Endothelial cell of umbilical vein (primary cell): Measurements from ENCODE around the gene UTRN. TPM values are rescaled to one million over a fixed set of nuclear protein-coding genes. Genes with fewer than 3 reads are reported as not detected.

Source experiments
- BruUV-seq: library from RNA; stranded (reverse); fragments of 400-500 nt; replicated peaks from 2 replicates; lab custom pipeline; 2021; lab: Mats Ljungman, UMichigan
- CTCF ChIA-PET: fragments of 300-600, 350-600 bp; sonication (Branson Sonifier 250); formaldehyde crosslinking; loops from one replicate; lab custom pipeline; 2021; ENCODE audit warnings: antibody characterized with exemption, inconsistent platforms; lab: Charles Lee
- POLR2A ChIA-PET: fragments of 300-600, 350-600 bp; sonication (Branson Sonifier 250); formaldehyde crosslinking; loops from one replicate; lab custom pipeline; 2021; ENCODE audit warnings: antibody characterized with exemption, inconsistent platforms; lab: Charles Lee
- DNase-seq: peaks from one replicate; pipeline ENCODE4 v3.0.0-alpha.2; 2011; ENCODE audit warnings: low read depth, low spot score
- FAIRE-seq: peaks from 2 replicates; lab custom pipeline; 2011; peaks lifted over from hg19 to GRCh38; lab: Jason Lieb, UNC
- H2AFZ ChIP-seq: 2 replicates; pipeline ENCODE4 v1.6.0; 2012; ENCODE audit warnings: low read depth, low read length, control low read depth, inconsistent platforms
- H3K27ac ChIP-seq: 2 replicates; pipeline ENCODE4 v1.5.1; 2011; ENCODE audit warnings: low read depth, mild to moderate bottlenecking, control low read depth, low read length, moderate library complexity; ENCODE audit not compliant: insufficient read depth
- H3K27me3 ChIP-seq, 2 experiments: 2 replicates each; pipeline versions ENCODE4 v1.6.0 to v1.6.1; 2011; ENCODE audit warnings: low read length in 2 of 2, mixed read lengths in 1 of 2; ENCODE audit not compliant: control insufficient read depth in 2 of 2, insufficient read depth in 2 of 2
- H3K36me3 ChIP-seq, 2 experiments: 2 replicates in 1 of 2; 3 replicates in 1 of 2; pipeline ENCODE4 v1.5.1; 2011; ENCODE audit warnings: low read length in 2 of 2, mild to moderate bottlenecking in 1 of 2, moderate library complexity in 1 of 2; ENCODE audit not compliant: control insufficient read depth in 2 of 2, insufficient read depth in 2 of 2; ENCODE audit errors: extremely low read depth in 1 of 2
- H3K4me1 ChIP-seq: 3 replicates; pipeline ENCODE4 v1.5.1; 2011; ENCODE audit warnings: mild to moderate bottlenecking, low read length; ENCODE audit not compliant: control insufficient read depth, insufficient read depth; ENCODE audit errors: extremely low read depth
- H3K4me2 ChIP-seq: 2 replicates; pipeline ENCODE4 v1.6.1; 2011; ENCODE audit warnings: low read length, control low read depth, mixed read lengths; ENCODE audit not compliant: insufficient read depth
- H3K4me3 ChIP-seq, 3 experiments: fragments of 200-600 bp in 1 of 3; sonication (generic), shearing (Covaris generic) in 1 of 3; replicated peaks in 1 of 3; 2 replicates each; pipeline ENCODE4 v1.5.1; 2011 to 2016; ENCODE audit warnings: control low read depth in 3 of 3, low read length in 3 of 3, mild to moderate bottlenecking in 2 of 3, inconsistent platforms in 1 of 3, low read depth in 1 of 3, moderate library complexity in 1 of 3; ENCODE audit not compliant: insufficient read depth in 1 of 3
- H3K79me2 ChIP-seq: 2 replicates; pipeline ENCODE4 v1.6.0; 2012; ENCODE audit warnings: low read length, inconsistent platforms; ENCODE audit not compliant: control insufficient read depth, insufficient read depth
- H3K9ac ChIP-seq: replicated peaks from 2 replicates; pipeline ENCODE3; 2011; ENCODE audit warnings: low read length, control low read depth; ENCODE audit not compliant: insufficient read depth; ENCODE audit errors: extremely low read depth
- H3K9me1 ChIP-seq: replicated peaks from 3 replicates; pipeline ENCODE4 v1.6.0; 2011; ENCODE audit warnings: mild to moderate bottlenecking, low read length; ENCODE audit not compliant: control insufficient read depth, insufficient read depth; ENCODE audit errors: extremely low read depth
- H3K9me3 ChIP-seq: replicated peaks from 2 replicates; pipeline ENCODE4 v1.5.1; 2012; ENCODE audit warnings: low read length, inconsistent platforms; ENCODE audit not compliant: control insufficient read depth, insufficient read depth
- H4K20me1 ChIP-seq: replicated peaks from 2 replicates; pipeline ENCODE3; 2011; ENCODE audit warnings: mild to moderate bottlenecking, low read length; ENCODE audit not compliant: control insufficient read depth, insufficient read depth; ENCODE audit errors: extremely low read depth
- EZH2 ChIP-seq: IDR thresholded peaks from 2 replicates; pipeline ENCODE4 v1.6.1; 2012; ENCODE audit warnings: borderline replicate concordance, low read depth, mild to moderate bottlenecking, moderate library complexity, low read length, inconsistent platforms; ENCODE audit not compliant: severe bottlenecking
- GATA2 ChIP-seq: IDR thresholded peaks from 2 replicates; pipeline ENCODE4 v1.7.0; 2011; ENCODE audit warnings: low read depth, mild to moderate bottlenecking, moderate library complexity, mixed read lengths, low read length; ENCODE audit not compliant: insufficient read length, insufficient read depth
- JUN ChIP-seq: IDR thresholded peaks from 2 replicates; pipeline ENCODE4 v1.6.1; 2011; ENCODE audit warnings: borderline replicate concordance, low read depth; ENCODE audit not compliant: insufficient read length, insufficient read depth
- POLR2A ChIP-seq: IDR thresholded peaks from 2 replicates; pipeline ENCODE4 v1.6.1; 2012; ENCODE audit warnings: low read depth, mild to moderate bottlenecking, control low read depth, low read length
- POLR2AphosphoS5 ChIP-seq: IDR thresholded peaks from 2 replicates; pipeline ENCODE4 v1.6.1; 2012; ENCODE audit warnings: low read depth, mild to moderate bottlenecking, control low read depth, low read length, moderate library complexity; ENCODE audit not compliant: insufficient read depth
- dilution Hi-C: fragments of 300-500 bp; cut with MboI; formaldehyde crosslinking; loops from one replicate; pipeline ENCODE4 v1.15.0; 2019; ENCODE audit warnings: low sequenced_read_pairs; ENCODE audit not compliant: extremely low pct_ligation_motif_present
- intact Hi-C: fragments of 100-400 bp; cut with micrococcal nuclease; formaldehyde crosslinking; loops from one replicate; pipeline ENCODE4 v1.10.0; 2022
- polyA plus RNA-seq, 4 experiments: library from polyadenylated mRNA; depleted of rRNA in 3 of 4; stranded (reverse) in 3 of 4; unstranded in 1 of 4; fragments of >200 nt; gene quantifications; 2 replicates each; pipeline versions ENCODE4 v1.2.1 to v1.2.3, GENCODE V29; 2011 to 2012; ENCODE audit warnings: missing spikeins in 1 of 4
- total RNA-seq: library from RNA; stranded (reverse); gene quantifications from 2 replicates; pipeline ENCODE4 v1.2.3, GENCODE V29; 2021
- TF ChIP-seq, protein P1 (sequence below), 2 donors: IDR thresholded peaks; 1 replicate in 1 of 2; 2 replicates in 1 of 2; pipeline ENCODE4 v1.5.1; 2011; ENCODE audit warnings: low read length in 2 of 2, mild to moderate bottlenecking in 2 of 2, moderate library complexity in 2 of 2, control low read depth in 1 of 2, inconsistent platforms in 1 of 2, low read depth in 1 of 2; ENCODE audit not compliant: insufficient read depth in 1 of 2; ENCODE audit errors: extremely low read depth in 1 of 2
- TF ChIP-seq, protein P2 (sequence below): IDR thresholded peaks from 2 replicates; pipeline ENCODE4 v1.6.1; 2011; ENCODE audit not compliant: insufficient read depth, insufficient read length

The UTRN gene
- total and polyA plus RNA-seq, 2 donors (not counting 3 experiments of a cell fraction or from before 2014, with no cell fraction given): 37.4 to 224 TPM

DNA sequence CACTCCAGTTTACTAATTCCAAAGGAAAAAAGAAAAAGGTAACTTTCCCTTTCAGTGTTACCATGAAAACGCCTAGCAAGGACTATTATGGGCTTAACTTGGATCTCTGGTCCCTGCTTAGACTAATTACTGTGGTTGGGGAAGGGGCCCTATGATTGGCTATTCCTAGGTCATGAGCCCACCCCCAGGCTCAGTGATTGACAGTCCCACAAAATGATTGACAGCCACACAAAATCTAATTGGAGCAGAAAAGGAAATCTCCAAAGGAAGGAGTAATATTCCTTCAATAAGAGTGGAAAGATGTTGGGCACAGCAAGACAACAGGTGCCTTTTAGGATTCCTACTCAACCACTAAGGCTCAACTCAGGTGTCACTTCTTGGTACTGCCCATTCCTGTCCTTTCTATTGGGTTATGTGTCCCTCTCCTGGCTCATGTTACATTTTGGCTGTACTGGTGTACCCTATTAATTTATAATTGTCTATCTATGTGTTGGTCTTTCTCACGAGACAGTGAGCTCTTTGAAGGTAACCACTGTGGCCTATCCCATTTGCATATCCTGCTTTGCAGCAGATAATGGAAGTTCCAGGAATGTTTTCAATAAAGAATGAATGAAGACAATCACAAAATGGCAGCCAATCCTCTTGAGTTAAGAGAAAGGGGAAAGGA is 5.5 kb upstream of the UTRN start:
- dilution Hi-C loops: no loop called here
- H3K27ac ChIP-seq: no peak overlapping the region
- H3K27me3 ChIP-seq: no peaks in the 10 kb centered on the region
- H2AFZ ChIP-seq: no peak overlapping the region
- no peak for FAIRE-seq
- H3K9me3 ChIP-seq: no peaks in the 10 kb centered on the region
- H3K9me1 ChIP-seq: no peaks in the 10 kb centered on the region
- no TSS peak for BruUV-seq
- ChIA-PET POLR2A (no interaction called here), CTCF (interaction anchor here (1.0 to 1.5 kb wide), 2 partner anchors 11 to 175 kb away, joined by 3 to 4 read pairs; no protein-coding TSS in a partner anchor)
- TF ChIP-seq JUN: no peak
- no peak overlapping the region for H3K4me3 ChIP-seq
- DNase-seq: no peak
- peaks cover 7% of the 10 kb centered on the region for H3K4me1 ChIP-seq
- intact Hi-C loops: no loop called here
- H4K20me1 ChIP-seq: no peaks in the 10 kb centered on the region
- no peak overlapping the region for H3K9ac ChIP-seq
- no peaks in the 10 kb centered on the region for H3K36me3 ChIP-seq
- H3K4me2 ChIP-seq: no peak overlapping the region
- H3K79me2 ChIP-seq: no peaks in the 10 kb centered on the region

DNA sequence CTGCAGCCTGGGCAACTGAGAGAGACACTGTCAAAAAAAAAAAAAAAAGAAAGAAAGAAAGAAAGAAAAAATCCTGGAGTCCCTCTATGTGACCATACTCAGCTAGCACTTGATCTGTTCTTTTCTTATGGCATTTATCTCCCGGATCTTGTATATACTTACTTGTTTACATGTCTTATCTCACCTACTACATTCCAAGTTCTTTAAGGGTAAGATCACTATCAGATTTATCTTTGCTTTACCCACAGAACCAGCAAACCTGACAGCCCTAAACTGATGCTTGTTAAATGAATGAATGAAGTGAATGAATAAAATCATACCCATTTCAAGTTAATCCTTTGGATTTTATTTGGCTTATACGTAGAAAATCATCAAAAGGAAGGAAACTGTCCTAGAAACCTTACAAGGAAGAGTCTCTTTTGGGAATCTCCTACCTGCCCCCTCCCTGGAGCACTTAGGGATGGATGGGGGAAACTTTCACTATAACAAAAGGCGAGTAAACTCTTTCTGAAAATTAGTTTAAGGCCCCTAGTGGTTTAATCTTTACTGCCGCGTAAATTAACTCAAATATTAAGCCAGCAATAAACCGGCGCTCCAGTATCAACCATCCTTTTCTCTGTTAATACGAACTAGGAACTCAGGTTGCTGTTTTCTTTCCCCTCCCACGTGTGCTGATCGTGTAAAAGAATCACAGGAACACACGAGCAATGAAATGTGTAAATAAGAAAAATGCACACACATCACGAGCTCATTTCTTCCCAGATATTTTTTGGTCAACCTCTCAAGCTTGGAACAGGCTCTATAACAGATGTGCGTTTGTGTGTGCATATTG is 1.3 kb upstream of the UTRN start:
- peak overlapping the region; percentile 89 for H3K9ac ChIP-seq
- intact Hi-C loops (loop anchor here (1.0 kb wide), 1 partner anchor 179 kb away; no protein-coding TSS in a partner anchor), dilution Hi-C loops (no loop called here)
- H3K9me1 ChIP-seq: peaks cover 2% of the 10 kb centered on the region
- peaks cover 25% of the 10 kb centered on the region for H3K79me2 ChIP-seq
- peaks cover 14% of the 10 kb centered on the region for H3K4me1 ChIP-seq
- peak overlapping the region; percentile 83 to 93 (median 88) for H3K4me3 ChIP-seq
- H3K9me3 ChIP-seq: no peaks in the 10 kb centered on the region
- no peaks in the 10 kb centered on the region for H3K27me3 ChIP-seq
- ChIA-PET CTCF (interaction anchor here (0.7 to 2.2 kb wide), 7 partner anchors 20 to 708 kb away, joined by 3 to 15 read pairs (median 3); no protein-coding TSS in a partner anchor), POLR2A (no interaction called here)
- peak; percentile 64 for DNase-seq
- peak overlapping the region; percentile 81 for H2AFZ ChIP-seq
- TF ChIP-seq, protein P1, sequence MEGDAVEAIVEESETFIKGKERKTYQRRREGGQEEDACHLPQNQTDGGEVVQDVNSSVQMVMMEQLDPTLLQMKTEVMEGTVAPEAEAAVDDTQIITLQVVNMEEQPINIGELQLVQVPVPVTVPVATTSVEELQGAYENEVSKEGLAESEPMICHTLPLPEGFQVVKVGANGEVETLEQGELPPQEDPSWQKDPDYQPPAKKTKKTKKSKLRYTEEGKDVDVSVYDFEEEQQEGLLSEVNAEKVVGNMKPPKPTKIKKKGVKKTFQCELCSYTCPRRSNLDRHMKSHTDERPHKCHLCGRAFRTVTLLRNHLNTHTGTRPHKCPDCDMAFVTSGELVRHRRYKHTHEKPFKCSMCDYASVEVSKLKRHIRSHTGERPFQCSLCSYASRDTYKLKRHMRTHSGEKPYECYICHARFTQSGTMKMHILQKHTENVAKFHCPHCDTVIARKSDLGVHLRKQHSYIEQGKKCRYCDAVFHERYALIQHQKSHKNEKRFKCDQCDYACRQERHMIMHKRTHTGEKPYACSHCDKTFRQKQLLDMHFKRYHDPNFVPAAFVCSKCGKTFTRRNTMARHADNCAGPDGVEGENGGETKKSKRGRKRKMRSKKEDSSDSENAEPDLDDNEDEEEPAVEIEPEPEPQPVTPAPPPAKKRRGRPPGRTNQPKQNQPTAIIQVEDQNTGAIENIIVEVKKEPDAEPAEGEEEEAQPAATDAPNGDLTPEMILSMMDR (IDR thresholded peaks at IDR 0.05; ENCODE audit: extremely low read depth in 1 of 2, insufficient read depth in 1 of 2, low read depth in 1 of 2, low read length in 2 of 2): peak; percentile 22
- TF ChIP-seq POLR2A: no peak
- peak; percentile 17 for TF ChIP-seq GATA2
- TF ChIP-seq, protein P2, sequence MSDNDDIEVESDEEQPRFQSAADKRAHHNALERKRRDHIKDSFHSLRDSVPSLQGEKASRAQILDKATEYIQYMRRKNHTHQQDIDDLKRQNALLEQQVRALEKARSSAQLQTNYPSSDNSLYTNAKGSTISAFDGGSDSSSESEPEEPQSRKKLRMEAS: no peak
- TF ChIP-seq POLR2AphosphoS5: no peak
- no peak for TF ChIP-seq EZH2
- no peaks in the 10 kb centered on the region for H4K20me1 ChIP-seq
- H3K36me3 ChIP-seq: no peaks in the 10 kb centered on the region
- no TSS peak for BruUV-seq
- peak overlapping the region; percentile 89 for H3K27ac ChIP-seq
- peak; percentile 44 for FAIRE-seq
- H3K4me2 ChIP-seq: peak overlapping the region; percentile 99
